GM23248 (cell line): ENCODE data around the gene ATP5PO.

Experiments used
- EZH2 ChIP-seq: fragments of 200-600 bp; sonication (generic); IDR thresholded peaks from 2 replicates; pipeline ENCODE4 v1.6.1; 2018; ENCODE audit warnings: antibody characterized with exemption, mild to moderate bottlenecking; ENCODE audit not compliant: insufficient read depth, poor library complexity, severe bottlenecking
- EZH2phosphoT487 ChIP-seq: fragments of 200-600 bp; sonication (generic); IDR thresholded peaks from 2 replicates; pipeline ENCODE4 v1.6.1; 2018; ENCODE audit warnings: antibody characterized with exemption, moderate library complexity, mild to moderate bottlenecking, low read depth; ENCODE audit not compliant: insufficient read depth

GRCh38 chr21:33866826-33867225 lies 48.8 kb downstream of the ATP5PO start:
- TF ChIP-seq EZH2 (no peak), EZH2phosphoT487 (no peak)
